WTC11 (cell line): Measurements from ENCODE around the gene LRTM1.

Source experiments
- ATF3 ChIP-seq: sonication (generic); formaldehyde crosslinking; conservative IDR thresholded peaks from 2 replicates; pipeline ENCODE4 v1.8.1; 2022; ENCODE audit warnings: mild to moderate bottlenecking, missing genetic modification reagents
- ATF6 ChIP-seq: sonication (generic); formaldehyde crosslinking; IDR thresholded peaks from 2 replicates; pipeline ENCODE4 v1.8.1; 2023; ENCODE audit warnings: mild to moderate bottlenecking, missing genetic modification reagents
- CREB1 ChIP-seq: sonication (generic); formaldehyde crosslinking; IDR thresholded peaks from 2 replicates; pipeline ENCODE4 v1.8.0; 2023; ENCODE audit warnings: mild to moderate bottlenecking, missing genetic modification reagents
- CTCF ChIP-seq: fragments of 200-600 bp; IDR thresholded peaks from 2 replicates; pipeline ENCODE4 v1.8.0; 2022; ENCODE audit warnings: antibody characterized with exemption
- FOXP1 ChIP-seq: sonication (generic); formaldehyde crosslinking; IDR thresholded peaks from 2 replicates; pipeline ENCODE4 v1.8.0; 2022; ENCODE audit warnings: missing genetic modification reagents, mild to moderate bottlenecking, moderate library complexity, borderline replicate concordance
- GABPB1 ChIP-seq: sonication (generic); formaldehyde crosslinking; IDR thresholded peaks from 2 replicates; pipeline ENCODE4 v1.8.1; 2023; ENCODE audit warnings: mild to moderate bottlenecking, missing genetic modification reagents
- MAX ChIP-seq: sonication (generic); formaldehyde crosslinking; IDR thresholded peaks from 2 replicates; pipeline ENCODE4 v1.8.0; 2022; ENCODE audit warnings: mild to moderate bottlenecking, missing genetic modification reagents
- MLX ChIP-seq: sonication (generic); formaldehyde crosslinking; IDR thresholded peaks from 2 replicates; pipeline ENCODE4 v1.8.1; 2023; ENCODE audit warnings: mild to moderate bottlenecking, missing genetic modification reagents, moderate library complexity
- NFYB ChIP-seq: sonication (generic); formaldehyde crosslinking; conservative IDR thresholded peaks from 2 replicates; pipeline ENCODE4 v1.8.0; 2022; ENCODE audit warnings: low read depth, missing genetic modification reagents
- RORB ChIP-seq: fragments of 250-450 bp; sonication (Bioruptor Pico); IDR thresholded peaks from 2 replicates; pipeline ENCODE4 v1.9.0; 2021; ENCODE audit warnings: mild to moderate bottlenecking
- TEAD1 ChIP-seq: sonication (generic); formaldehyde crosslinking; IDR thresholded peaks from 2 replicates; pipeline ENCODE4 v1.8.0; 2022; ENCODE audit warnings: mild to moderate bottlenecking, missing genetic modification reagents
- USF2 ChIP-seq: sonication (generic); formaldehyde crosslinking; IDR thresholded peaks from 2 replicates; pipeline ENCODE4 v1.8.1; 2023; ENCODE audit warnings: mild to moderate bottlenecking, missing genetic modification reagents, moderate library complexity

GRCh38 chr3:54895613-54896012 lies 32.2 kb downstream of the LRTM1 start:
- TF ChIP-seq CTCF, result no peak
- no peak for TF ChIP-seq MAX (CRISPR knock-in tag)
- TF ChIP-seq ATF6 (CRISPR knock-in tag), result no peak
- no peak for TF ChIP-seq FOXP1 (CRISPR knock-in tag)
- TF ChIP-seq MLX (CRISPR knock-in tag), result no peak
- TF ChIP-seq CREB1, result no peak
- no peak for TF ChIP-seq RORB
- TF ChIP-seq TEAD1, result no peak
- TF ChIP-seq ATF3, result no peak
- no peak for TF ChIP-seq USF2 (CRISPR knock-in tag)
- no peak for TF ChIP-seq GABPB1 (CRISPR knock-in tag)
- no peak for TF ChIP-seq NFYB
